Prostate gland (tissue), 2 donors: ENCODE data around the gene DNA2. TPM values are rescaled to one million over a fixed set of nuclear protein-coding genes. Genes with fewer than 3 reads are reported as not detected.
"Not testable (repeated sequence)": the region's sequence is repeated elsewhere in the genome, so short reads cannot be mapped to it uniquely, and the experiment has no call there.

ENCODE experiments used
- DNase-seq: peaks from one replicate; pipeline ENCODE4 v3.0.0-alpha.2; 2019; ENCODE audit warnings: low spot score
- H3K27ac ChIP-seq, 2 donors: fragments of 200-600 bp; sonication (generic); 2 replicates each; pipeline ENCODE4 v1.5.1; 2017 to 2019
- H3K27me3 ChIP-seq: fragments of 200-600 bp; sonication (generic); replicated peaks from 2 replicates; pipeline ENCODE4 v1.5.1; 2019; ENCODE audit not compliant: insufficient read depth
- H3K36me3 ChIP-seq, 2 donors: fragments of 200-600 bp; sonication (generic); 1 replicate in 1 of 2; 2 replicates in 1 of 2; pipeline versions ENCODE4 v1.5.1 to v1.8.1; 2017 to 2019
- H3K4me1 ChIP-seq: fragments of 200-600 bp; sonication (generic); replicated peaks from 2 replicates; pipeline ENCODE4 v1.5.1; 2019
- H3K4me3 ChIP-seq, 2 donors: fragments of 200-600 bp; sonication (generic); 2 replicates each; pipeline ENCODE4 v1.5.1; 2017 to 2019
- H3K9me3 ChIP-seq: fragments of 200-600 bp; sonication (generic); 2 replicates; pipeline ENCODE4 v1.5.1; 2017
- POLR2A ChIP-seq: fragments of 450-650 bp; IDR thresholded peaks from one replicate; pipeline ENCODE4 v1.6.1; 2016; ENCODE audit warnings: antibody characterized with exemption, mild to moderate bottlenecking
- POLR2AphosphoS5 ChIP-seq: sonication (generic); formaldehyde crosslinking; IDR thresholded peaks from one replicate; pipeline ENCODE4 v1.6.1; 2017; ENCODE audit warnings: antibody characterized with exemption
- WGBS: methylation state at CpG from one replicate; pipeline ENCODE4 v1.1.5; 2018; 5-methylcytosine and 5-hydroxymethylcytosine counted together
- intact Hi-C: fragments of 100-400 bp; cut with DNase I; formaldehyde crosslinking; loops from one replicate; pipeline ENCODE4 v1.14.2; 2022
- total RNA-seq, 2 donors: library from RNA; depleted of rRNA; stranded (reverse); fragments of >200 nt; gene quantifications; one replicate each; pipeline ENCODE4 v1.1.0, GENCODE V29; 2016
- TF ChIP-seq, protein P1 (sequence below), 4 experiments: fragments of 200-600 bp in 2 of 4; fragments of 450-650 bp in 2 of 4; sonication (generic) in 2 of 4; IDR thresholded peaks; 1 replicate in 3 of 4; 2 replicates in 1 of 4; pipeline ENCODE4 v1.5.1; 2016 to 2019; ENCODE audit warnings: antibody characterized with exemption in 4 of 4, mild to moderate bottlenecking in 2 of 4, moderate library complexity in 2 of 4

Gene DNA2
- total RNA-seq, 2 donors from 2014 or later, result 4.4 to 4.9 TPM

DNA sequence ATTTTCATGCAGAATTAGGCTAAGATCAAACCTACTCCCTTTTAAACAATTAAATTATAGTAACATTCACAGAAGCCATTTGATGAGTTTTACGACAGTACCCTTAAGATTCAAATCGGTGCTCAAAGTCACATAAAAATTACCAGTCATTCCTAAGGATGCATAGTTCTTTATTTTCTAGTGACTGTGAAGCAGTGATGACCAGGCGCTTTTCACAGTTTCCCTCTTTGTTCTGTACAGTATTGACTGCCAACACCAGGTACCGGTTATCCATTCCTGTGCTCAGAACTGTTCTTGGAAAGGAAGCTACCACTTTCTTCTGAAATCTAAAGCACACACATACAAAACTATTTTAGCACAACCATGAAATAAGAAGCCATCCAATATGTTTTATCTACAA lies 1.9 kb downstream of the DNA2 start:
- Histone ChIP-seq H3K9me3 (no peaks in the 10 kb centered on the region), H3K4me1 (peaks cover 4% of the 10 kb centered on the region), H3K27me3 (no peaks in the 10 kb centered on the region), H3K4me3 (no peak overlapping the region), H3K27ac (no peak overlapping the region), H3K36me3 (no peaks in the 10 kb centered on the region)
- intact Hi-C loops, result no loop called here
- DNase-seq, result no peak
- 73% methylated on average over 4 of the region's 4 CpGs for WGBS
- TF ChIP-seq POLR2AphosphoS5, result no peak
- no peak for TF ChIP-seq POLR2A
- TF ChIP-seq, protein P1, sequence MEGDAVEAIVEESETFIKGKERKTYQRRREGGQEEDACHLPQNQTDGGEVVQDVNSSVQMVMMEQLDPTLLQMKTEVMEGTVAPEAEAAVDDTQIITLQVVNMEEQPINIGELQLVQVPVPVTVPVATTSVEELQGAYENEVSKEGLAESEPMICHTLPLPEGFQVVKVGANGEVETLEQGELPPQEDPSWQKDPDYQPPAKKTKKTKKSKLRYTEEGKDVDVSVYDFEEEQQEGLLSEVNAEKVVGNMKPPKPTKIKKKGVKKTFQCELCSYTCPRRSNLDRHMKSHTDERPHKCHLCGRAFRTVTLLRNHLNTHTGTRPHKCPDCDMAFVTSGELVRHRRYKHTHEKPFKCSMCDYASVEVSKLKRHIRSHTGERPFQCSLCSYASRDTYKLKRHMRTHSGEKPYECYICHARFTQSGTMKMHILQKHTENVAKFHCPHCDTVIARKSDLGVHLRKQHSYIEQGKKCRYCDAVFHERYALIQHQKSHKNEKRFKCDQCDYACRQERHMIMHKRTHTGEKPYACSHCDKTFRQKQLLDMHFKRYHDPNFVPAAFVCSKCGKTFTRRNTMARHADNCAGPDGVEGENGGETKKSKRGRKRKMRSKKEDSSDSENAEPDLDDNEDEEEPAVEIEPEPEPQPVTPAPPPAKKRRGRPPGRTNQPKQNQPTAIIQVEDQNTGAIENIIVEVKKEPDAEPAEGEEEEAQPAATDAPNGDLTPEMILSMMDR (IDR thresholded peaks at IDR 0.05), result no peak

DNA sequence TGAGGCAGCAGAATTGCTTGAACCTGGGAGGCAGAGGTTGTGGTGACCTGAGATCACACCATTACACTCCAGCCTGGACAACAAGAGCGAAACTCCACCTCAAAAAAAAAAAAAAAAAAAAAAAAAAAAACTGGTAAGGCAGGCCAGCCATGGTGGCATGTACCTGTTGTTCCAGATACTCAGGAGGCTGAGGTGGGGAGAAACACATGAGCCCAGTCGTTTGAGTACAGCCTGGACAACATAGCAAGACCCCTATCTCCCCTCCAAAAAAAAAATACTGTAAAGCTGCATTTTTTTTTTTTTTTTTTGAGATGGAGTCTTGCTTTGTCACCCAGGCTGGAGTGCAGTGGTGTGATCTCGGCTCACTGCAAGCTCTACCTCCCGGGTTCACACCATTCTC lies 7.0 kb downstream of the DNA2 start:
- H3K4me1 ChIP-seq, H3K36me3 ChIP-seq, DNase-seq, H3K9me3 ChIP-seq, H3K27me3 ChIP-seq, intact Hi-C loops, H3K4me3 ChIP-seq, H3K27ac ChIP-seq: not testable (repeated sequence)
- WGBS, result 92% methylated on average over 4 of the region's 4 CpGs

DNA sequence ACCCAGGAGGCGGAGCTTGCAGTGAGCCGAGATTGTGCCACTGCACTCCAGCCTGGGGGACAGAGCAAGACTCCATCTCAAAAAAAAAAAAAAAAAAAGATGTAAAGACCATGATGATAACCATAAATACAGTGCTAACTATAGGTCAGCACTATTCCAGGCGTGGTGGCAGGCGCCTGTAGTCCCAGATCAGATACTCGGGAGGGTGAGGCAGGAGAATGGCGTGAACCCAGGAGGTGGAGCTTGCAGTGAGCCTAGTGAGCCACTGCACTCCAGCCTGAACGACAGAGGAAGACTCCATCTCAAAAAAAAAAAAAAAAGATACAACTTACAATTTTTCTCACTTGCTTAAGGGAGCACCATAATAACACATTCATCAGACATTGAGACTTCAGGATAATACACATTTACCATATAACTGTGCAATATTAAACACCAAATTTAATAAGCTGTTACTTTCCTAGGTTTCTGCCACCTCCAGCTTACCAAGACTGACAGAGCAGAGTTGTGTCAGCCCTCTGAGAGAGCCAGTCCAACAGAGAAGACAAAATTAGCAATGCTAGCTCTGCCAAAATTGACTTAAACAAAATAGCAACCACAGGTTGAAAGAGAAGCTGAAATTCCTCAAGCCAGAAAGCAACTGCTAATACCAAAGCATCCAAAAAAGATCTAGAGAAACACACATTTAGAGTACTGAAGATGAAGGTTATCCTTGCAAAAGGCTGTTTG lies 8.2 kb downstream of the DNA2 start:
- no peak for DNase-seq
- Histone ChIP-seq H3K4me3 (no peak overlapping the region), H3K4me1 (no peaks in the 10 kb centered on the region), H3K9me3 (no peaks in the 10 kb centered on the region), H3K36me3 (no peaks in the 10 kb centered on the region), H3K27me3 (no peaks in the 10 kb centered on the region), H3K27ac (no peak overlapping the region)
- intact Hi-C loops, result no loop called here
- no peak for TF ChIP-seq POLR2AphosphoS5
- TF ChIP-seq POLR2A, result no peak
- TF ChIP-seq, protein P1 (IDR thresholded peaks at IDR 0.05), result no peak
- 89% methylated on average over 7 of the region's 7 CpGs for WGBS

DNA sequence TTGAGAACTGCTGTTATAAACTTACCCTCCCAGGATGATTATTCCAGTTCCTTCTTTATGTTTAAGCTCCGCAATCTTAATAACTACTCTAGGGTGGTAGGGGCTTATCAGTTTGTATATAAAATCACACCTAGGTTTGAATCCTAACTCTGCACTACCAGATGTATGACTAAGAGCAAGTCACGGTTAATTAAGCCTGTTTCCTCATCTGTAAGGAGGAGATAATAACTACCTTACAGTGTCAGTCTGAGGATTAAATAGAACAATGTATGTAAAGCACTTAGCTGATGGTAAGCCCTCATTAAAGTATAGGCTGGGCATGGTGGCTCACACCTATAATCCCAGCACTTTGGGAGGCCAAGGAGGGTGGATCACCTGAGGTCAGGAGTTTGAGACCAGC lies 9.2 kb downstream of the DNA2 start:
- intact Hi-C loops, result no loop called here
- H3K27me3 ChIP-seq, result no peaks in the 10 kb centered on the region
- H3K4me1 ChIP-seq, result no peaks in the 10 kb centered on the region
- H3K4me3 ChIP-seq, result no peak overlapping the region
- WGBS, result 98% methylated on average over 2 of the region's 2 CpGs
- H3K9me3 ChIP-seq, result no peaks in the 10 kb centered on the region
- H3K36me3 ChIP-seq, result no peaks in the 10 kb centered on the region
- H3K27ac ChIP-seq, result no peak overlapping the region
- no peak for TF ChIP-seq POLR2AphosphoS5
- TF ChIP-seq, protein P1 (IDR thresholded peaks at IDR 0.05), result no peak
- TF ChIP-seq POLR2A, result no peak
- no peak for DNase-seq

DNA sequence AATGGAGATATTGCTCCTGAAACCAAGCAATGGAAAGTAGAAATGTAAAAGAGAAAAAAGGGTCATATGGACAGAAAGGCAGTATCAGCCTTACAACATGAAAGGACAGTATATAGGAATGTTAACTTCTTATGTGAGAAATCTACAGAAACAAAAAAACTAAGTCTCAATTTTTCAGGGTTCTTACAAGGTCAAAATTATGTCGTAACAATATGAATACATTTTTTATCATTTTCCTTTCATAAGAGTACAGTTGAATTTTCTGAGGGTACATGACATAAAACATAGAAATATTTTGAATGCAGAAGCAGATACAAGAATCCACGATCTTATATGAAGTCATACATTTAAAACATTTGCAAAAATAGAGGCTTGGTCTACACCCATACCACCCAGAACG lies 10.7 kb downstream of the DNA2 start:
- Histone ChIP-seq H3K9me3 (no peaks in the 10 kb centered on the region), H3K27ac (no peak overlapping the region), H3K4me3 (no peak overlapping the region), H3K4me1 (no peaks in the 10 kb centered on the region), H3K27me3 (no peaks in the 10 kb centered on the region), H3K36me3 (no peaks in the 10 kb centered on the region)
- intact Hi-C loops, result no loop called here
- 98% methylated on average over 3 of the region's 3 CpGs for WGBS
- no peak for DNase-seq
- TF ChIP-seq POLR2A (no peak), POLR2AphosphoS5 (no peak)
- TF ChIP-seq, protein P1 (IDR thresholded peaks at IDR 0.05), result no peak

DNA sequence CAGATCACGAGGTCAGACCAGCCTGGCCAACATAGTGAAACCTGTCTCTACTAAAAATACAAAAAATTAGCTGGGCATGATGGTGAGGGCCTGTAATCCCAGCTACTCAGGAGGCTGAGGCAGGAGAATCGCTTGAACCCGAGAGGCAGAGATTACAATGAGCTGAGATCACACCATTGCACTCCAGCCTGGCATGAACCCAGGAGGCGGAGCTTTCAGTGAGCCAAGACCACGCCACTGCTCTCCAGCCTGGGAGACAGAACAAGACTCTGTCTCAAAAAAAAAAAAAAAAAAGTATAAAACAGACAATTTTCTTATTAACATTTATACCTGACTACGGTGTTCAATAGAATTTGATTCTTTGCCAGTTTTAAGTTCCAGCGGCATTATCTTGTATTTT lies 22.1 kb downstream of the DNA2 start:
- H3K36me3 ChIP-seq, H3K27me3 ChIP-seq, H3K9me3 ChIP-seq, DNase-seq, H3K4me1 ChIP-seq, H3K27ac ChIP-seq, H3K4me3 ChIP-seq, intact Hi-C loops: not testable (repeated sequence)
- WGBS, result 77% methylated on average over 7 of the region's 7 CpGs
